Stimulated activated naive CD4-positive, alpha-beta T cell treated with Interleukin-2 at 50 U/mL for 16 hours (primary cell): ENCODE results near the gene GNA12.

ENCODE experiments used
- DNase-seq: peaks from one replicate; lab custom pipeline; 2025; lab: John Stamatoyannopoulos, UW

Gene GNA12

DNA sequence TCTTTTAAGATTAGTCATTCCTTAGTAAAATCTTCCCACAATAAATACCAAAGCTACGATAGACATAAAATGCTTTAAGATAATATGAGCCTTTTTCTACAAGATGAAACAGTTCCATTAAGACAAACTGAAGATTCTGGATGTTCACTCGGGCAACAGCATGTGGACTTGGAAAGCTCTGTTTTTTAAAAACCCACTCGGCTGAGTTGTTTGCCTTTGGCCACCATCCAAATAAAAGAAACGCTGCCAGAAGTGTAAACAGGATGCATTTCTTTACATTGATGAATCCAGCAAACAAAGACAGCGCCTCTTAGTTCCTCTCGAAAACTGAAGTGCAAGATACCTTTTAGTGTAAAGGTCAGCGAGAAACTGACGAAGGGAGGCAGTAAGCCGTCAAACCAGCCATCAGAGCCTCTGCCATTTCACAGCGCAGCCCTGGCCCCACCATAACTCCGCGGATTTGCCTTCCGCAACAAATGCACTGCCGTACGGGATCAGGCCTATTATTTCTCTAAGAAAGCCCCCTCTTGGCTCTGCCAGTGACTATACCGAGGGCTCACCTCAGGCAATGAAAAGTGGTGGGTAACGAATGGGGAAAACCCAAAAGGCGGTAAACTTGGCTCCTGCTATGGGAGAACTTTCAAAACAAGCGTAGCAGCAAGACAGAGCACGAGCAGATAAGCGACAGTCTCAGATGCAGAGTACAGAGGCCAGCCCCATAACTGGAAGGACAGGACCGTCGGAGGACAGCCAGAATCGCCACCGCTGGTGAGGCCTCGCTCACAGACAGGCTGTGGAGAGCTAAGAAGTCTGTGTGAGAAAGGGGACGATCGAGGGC is 41.4 kb downstream of the GNA12 start:
- no peak for DNase-seq

DNA sequence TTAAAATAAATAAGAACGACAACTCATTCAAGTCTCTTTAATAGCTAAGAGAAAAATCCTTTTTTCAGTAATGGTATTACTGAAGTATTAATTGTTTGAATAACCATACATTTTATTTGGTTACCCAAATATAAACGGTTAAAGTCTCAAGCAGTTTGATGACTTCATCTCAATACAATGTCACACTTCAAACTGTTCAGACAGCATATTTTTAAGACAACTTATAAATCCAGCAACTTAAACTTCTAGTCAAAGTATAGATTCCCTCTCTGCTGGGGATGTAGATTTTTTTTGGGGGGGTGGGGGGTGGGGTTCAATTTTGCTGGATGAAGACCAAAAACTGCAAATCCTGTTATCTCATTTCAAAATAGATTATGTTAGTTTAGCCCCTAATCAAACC is 42.0 kb downstream of the GNA12 start:
- no peak for DNase-seq

DNA sequence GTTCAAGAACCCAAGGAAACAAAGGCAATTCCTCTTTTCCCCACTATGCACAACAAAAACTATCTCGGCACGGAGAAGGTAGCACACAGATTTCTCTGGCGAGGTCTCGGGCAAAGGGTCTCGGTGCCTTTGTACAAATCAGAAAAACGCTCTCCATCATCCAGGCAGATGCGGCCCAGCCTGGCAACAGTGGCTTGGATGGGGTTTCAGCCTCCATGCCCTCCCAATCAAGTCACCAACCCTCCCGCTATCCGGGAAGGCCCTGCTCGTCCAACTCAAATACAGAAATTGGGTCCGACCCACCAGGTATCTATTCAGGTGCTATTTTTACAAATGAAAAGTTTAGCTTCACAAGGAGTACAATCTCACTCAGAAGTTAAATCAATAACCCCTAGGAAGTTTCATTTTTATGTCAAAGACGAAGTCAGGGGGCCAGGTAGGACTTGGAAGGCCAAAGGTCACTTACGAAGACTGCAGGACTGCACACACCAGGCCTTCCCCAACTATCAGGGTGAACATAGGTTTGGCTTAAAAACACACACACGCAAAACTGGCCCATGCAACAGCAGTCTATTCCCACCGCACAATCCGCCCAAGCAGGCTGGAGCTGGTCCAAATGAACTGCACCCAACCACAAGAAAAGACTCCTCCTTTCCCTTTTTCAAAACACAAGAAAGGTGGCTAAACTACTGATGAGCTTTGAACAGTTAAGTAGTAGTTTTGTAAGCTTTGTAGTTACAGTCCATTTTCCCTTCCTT is 43.0 kb downstream of the GNA12 start:
- no peak for DNase-seq

DNA sequence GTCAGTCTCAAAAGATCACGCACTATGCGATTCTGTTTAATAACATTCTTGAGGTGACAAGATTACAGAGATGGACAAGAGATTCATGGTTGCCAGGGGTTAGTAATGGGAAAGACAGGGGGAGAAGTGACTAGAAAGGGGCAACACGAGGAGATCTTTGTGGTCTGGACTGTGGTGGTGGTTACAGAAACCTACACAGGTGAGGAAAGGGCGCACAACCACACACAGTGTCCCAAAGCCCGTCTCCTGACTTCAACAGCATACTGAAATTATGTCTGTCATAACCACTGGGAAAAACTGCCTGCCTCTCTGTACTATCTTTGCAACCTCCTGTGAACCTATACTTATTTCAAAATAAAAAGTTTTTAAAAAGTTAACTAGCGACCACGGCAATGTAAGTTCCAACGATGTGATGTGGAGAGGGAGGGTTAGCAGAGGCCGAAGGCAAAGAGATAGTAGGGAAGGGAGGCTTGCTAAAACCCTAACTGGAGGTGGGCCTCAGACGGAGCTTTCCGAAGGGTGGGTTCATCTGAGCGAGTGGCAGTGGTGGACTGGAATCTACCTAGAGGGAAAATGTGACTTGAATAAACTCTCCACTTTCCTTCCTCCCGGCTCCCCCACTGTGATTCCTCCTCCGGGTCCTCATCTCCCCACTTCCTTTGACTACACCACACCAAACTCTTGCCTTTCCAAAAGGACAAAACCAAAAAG is 43.7 kb downstream of the GNA12 start:
- DNase-seq: no peak

DNA sequence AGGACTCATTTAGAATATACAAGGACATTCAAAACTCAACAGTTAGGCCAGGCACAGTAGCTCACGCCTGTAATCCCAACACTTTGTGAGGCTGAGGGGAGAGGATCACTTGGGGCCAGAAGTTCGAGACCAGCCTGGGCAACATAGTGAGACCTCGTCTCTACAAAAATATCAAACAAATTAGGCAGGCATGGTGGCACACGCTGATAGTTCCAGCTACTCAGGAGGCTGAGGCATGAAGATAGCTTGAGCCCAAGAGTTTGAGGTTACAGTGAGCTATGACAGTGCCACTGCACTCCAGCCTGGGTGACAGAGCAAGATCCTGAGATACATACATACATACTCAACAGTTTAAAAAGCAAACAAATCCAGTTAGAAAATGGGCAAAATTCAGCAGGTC is 44.9 kb downstream of the GNA12 start:
- DNase-seq: no peak

DNA sequence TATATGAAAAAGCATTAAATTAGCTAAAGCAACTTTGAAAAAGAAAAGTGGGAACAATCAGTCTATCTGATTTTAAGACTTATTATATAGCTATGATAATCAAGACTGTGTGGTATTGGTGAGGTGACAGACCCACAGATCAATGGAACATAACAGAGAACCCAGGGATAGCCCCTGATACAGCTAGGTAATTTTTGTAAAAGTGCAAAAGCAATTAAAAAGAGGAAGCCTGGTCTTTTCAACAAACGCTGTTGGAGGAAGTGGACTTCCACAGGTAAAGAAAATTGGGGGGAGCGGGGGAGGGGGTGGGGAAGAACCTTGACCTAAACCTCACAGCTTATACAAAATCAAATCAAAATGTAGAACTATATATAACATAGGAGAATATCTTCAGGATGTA is 45.4 kb downstream of the GNA12 start:
- no peak for DNase-seq

DNA sequence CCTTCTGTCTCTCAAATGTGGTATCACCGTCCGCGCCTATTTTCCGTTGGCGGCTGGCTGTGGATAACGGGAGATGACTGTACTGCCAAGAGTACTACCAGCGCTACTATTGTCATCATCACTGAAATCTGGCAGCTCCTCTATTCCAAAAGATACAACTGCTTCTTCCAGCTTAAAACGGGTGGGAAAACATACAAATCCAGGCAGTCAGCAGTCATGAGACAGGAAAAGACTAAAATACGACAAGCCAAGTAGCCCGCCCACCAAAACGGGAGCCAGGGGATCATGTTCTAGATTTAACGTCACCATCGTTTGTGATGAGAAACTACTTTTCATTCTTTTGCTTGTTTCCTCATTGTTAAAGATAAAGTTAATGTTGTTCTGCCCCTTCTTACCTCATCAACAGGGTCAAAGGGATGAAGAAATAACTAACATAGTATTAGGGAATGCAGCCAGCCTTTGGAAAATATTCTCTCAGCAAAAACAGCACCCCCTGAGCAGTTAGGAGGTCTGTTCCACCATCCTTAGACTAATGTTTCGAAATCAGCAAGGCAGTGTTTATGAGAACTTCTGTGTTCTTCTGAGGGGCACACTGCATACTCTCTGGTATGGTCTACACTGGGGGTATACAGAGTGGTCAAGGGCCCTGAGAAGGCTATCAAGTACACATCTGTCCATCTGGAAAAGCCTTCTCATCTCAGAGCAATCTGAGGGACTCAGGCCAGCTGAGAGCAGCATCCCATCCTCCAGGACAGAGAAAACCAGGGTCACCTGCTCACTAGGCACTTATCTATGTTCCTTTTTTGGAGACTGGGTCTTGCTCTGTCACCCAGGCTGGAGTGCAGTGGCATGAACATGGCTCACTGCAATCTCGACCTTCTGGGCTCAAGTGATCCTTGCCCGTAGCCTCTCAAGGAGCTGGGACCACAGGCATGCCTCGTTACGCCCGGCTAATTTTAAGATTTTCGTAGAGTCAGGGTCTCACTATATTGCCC is 47.5 kb downstream of the GNA12 start:
- DNase-seq: no peak

DNA sequence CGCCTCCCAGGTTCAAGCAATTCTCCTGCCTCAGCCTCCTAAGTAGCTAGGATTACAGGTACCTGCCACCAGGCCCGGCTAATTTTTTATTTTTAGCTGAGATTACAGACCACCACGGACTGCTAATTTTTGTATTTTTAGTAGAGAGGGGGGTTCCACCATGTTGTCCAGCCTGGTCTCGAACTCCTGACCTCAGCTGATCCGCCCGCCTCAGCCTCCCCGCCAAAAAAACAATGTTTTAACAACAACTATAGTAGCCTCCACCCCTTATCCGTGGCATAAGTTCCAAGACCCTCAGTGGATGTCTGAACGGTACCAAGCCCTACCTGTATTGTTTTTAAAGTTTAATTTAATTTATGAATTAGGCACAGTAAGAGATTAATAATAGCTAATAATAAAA is 48.2 kb downstream of the GNA12 start:
- DNase-seq: no peak

DNA sequence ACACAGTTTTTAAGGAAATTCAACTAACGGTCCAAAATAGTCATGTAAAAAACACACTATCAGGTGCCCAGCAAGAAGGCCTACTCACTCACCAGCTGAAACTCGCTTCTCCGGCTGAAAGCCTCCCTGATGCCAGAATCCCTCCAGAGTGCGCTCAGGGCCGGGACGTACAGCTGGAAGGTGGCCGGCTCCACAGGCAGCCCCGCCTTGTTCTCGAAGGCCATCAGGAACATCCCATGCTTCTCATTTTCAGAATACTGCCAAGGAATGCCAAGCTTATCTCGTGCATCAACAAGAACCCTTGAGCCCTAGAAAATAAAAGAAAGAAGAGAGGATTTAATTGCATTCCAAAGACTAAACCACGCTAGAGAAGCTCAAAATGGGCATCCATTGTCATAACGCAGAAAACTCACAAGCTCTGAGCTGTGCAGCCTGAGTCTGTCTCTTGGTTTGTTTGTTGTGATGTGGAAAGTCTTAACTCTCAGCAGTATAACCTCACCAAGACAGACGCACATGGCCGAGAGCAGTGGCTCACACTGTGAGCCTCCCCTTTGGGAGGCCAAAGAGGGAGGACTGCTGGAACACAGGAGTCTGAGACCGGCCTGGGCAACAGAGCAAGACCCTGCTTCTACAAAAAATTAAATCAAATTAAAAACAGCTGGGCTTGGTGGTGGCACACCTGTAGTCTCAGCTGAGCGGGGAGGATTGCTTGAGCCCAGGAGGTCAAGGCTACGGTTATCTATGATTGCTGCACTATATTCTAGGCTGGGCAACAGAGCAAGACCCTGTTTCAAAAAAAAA is 49.1 kb downstream of the GNA12 start:
- DNase-seq: no peak

DNA sequence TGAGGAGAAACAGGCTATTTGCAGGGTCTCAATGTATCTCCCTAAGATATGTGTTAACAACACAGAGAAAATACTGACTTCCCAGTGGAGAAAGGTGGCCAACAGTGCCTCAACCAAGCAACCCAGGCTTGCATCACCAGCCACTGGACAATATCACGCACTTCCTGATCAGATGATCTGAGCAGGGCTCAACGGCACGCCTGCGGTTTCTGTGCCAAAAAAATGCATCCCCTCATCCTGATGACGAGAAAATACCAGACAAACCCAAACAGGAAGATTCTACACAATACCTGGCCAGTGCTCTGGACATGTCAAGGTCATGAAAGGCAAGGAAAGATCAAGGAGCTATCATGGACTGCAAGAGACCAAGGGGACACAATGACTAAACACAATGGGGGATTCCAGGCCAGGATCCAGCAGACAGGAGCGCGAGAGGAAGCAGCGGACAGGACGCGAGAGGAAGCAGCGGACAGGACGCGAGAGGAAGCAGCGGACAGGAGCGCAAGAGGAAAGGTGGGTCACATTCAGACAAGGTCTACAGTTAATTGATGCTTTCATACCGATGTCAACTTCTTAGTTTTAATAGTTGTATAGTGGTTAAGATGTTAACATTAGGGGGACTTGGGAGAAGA is 51.1 kb downstream of the GNA12 start:
- no peak for DNase-seq

DNA sequence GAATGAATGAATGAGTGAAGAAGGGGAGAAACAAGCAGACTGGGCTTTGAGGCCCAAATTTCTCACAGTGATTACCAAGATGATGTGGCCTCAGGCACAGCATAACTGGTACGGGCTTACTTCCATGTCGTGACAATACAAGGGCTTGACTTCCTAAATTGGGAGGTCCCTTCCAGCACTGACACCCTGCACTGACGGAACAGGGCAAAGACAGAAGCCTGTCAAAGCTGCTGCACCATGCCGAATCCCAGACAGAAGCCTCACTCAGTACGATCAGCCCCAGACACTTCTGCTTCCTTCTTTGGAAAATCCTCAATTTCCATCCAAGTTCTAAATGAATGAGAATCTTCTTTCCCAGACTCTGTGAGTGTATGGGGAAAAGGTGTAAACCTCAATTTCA is 51.9 kb downstream of the GNA12 start:
- DNase-seq: no peak

DNA sequence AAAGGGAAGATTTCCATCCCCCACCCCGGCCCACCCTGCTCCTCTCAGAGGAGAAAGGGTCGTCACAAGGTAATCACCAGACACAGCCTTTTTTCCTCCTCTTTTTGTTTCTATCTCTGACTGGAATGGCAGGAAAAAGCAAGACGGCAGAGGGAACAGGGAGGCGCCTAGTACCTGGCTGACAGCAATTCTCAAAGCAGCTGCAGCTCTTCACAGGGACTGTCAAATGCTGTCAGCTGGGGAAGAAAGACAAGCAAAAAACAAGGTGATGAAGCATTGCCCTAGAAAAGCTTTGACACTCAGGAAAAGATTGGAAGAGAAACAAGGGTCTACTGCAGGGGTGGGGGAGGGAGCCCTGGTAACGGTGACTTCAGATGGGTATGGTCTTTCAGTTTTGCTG is 52.7 kb downstream of the GNA12 start:
- no peak for DNase-seq

DNA sequence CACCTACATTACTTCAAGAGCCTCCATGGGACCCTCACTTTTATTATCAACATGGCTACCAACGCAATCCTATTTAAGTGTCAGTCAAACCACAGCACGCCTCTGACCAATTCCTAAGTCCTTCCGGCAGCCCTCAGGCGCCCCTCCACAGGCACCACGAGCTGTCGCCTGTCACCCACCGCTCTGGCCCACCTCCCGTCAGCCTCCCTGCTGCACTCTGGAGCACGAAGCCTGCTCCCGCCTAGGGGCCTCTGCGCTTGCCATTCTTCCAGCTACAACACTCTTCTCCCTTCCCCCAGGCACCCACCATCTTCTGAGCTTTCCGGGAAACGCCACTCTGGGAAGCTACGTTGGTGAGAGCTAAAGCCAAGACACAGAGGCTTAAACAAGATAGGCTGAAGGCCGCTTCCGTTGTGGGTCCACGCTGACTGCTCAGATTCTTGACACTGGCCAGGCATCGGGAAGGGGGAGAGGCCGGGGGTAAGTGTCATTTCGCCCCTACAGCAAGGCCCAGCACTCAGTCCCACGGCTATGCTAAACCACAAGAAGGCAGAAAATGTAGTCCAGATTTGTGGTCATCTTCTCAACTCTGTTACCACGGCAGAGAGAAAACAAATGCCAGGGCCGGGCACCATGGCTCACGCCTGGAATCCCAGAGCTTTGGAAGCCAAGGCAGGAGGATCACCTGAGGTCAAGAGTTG is 56.7 kb downstream of the GNA12 start:
- no peak for DNase-seq

DNA sequence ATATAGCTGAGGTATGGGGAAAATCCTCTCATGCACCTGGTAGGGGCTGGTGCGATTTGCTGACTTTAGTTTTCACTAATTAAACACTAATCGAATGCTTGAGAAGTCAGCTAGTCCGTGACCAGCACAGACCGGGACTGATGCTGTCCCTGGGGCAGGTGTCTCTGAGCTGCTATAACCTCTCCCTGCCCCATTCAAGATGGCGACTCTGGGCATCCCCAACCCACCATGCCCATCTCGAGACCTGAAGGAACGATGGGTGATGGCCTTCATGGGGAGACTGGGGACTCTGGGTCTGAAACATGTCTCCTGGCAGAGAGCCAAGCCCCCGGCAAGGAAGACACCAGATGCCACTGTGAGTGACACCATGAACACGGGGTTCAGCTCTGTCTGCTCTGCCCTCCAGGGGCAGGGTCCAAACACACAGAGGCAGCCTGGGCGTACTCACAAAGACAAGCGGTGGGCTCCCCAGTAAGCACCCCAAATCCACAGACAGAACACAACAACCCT is 57.4 kb downstream of the GNA12 start:
- no peak for DNase-seq

DNA sequence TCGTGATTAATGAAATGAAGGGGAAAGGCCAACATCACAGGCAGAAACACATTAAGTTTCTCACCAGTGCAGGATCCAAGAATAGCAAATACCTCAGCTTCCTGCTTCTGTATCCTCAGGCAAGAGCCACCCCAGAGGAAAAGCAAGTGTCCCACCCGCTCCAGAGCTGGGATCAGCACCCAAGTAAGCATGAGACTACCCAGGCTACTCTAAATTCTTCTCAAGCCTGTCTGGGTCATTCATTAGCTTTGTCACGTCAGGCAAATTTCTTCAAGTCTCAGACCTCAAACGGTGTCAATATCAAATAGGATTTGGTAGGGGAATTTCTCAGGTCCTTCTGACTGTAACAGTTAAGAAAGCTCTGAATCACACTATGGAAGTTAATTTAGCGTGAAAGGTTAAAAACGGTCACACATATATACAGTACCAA is 59.0 kb downstream of the GNA12 start:
- no peak for DNase-seq

DNA sequence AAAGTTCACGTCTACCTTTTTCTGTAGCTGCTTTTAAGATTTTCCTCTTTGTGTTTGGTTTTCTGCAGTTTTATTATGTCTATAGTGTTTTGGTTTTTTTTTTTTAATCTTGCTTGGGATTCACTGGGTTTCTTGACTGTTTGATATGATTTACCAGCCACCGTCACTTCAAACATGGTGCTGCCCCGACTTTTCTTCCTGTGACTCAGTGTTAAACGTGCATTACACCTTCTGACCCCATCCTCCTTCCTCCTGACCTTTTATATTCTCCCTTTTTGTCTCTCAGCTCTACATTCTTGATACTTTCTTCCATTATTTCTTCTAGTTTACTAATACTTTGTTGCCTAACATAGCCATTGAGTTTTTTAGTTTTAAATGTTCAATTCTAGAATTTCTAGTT is 61.5 kb downstream of the GNA12 start:
- DNase-seq: no peak

DNA sequence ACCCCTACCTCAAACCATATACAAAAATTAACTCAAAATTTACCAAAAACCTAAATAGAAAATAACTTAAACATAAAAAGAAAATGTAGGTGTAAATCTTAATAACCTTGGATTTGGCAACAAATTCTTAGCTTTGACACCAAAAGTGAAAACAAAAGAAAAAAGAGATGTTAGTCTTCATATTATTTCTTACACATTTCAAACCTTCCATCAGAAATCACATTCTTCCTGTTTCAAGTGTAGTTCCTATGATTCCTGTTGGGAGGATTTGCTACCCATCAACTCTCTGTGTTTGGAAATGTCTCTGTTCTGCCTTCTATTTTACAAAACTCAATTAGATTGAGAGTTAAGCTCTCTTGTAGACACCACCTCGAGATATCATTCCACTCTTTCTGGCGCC is 62.0 kb downstream of the GNA12 start:
- DNase-seq: no peak

DNA sequence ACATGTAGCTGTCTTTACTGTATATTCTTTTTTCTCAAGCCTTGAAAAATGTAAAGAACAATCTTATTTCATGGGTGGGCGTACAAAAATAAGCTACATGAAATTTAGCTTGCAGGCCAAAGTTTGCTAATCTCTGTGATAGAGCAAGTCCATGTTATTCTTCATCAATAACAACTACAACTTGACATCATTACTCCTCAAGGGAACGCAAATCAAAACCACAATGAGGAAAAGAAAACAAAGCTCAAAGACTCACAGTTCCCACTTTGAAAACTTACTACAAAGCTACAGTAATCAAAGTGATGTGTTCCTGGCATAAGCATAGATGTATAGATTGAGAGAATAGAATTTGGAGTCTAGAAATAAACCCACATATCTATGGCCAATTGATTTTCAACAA is 62.5 kb downstream of the GNA12 start:
- no peak for DNase-seq

DNA sequence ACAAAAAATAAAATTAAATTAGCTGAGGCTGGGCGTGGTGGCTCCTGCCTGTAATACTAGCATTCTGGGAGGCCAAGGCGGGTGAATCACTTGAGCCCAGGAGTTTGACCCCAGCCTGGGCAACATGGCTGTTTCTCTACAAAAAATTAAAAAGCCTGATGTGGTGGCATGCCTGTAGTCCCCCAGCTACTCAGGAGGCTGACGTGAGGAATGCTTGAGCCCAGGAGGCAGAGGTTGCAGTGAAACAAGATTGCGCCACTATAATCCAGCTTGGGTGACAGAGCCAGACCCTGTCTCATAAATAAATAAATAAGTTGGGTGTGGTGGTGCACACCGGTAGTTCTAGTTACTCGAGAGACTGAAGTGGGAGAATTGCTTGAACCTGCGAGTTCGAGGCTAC is 65.1 kb downstream of the GNA12 start:
- DNase-seq: no peak
